Erythroblast (primary cell): ENCODE data around the gene CDC7.

Source experiments
- GATA1 ChIP-seq: IDR thresholded peaks from 2 replicates; pipeline ENCODE4 v1.6.1; 2011; ENCODE audit warnings: low read depth, mild to moderate bottlenecking, control low read depth, low read length, moderate library complexity
- POLR2A ChIP-seq: IDR thresholded peaks from 2 replicates; pipeline ENCODE4 v1.6.1; 2011; ENCODE audit warnings: mild to moderate bottlenecking, low read length

GRCh38 chr1:91552091-91552490 lies 51.4 kb downstream of the CDC7 start:
- TF ChIP-seq POLR2A (no peak), GATA1 (no peak)
